ENCODE measurements around the gene CCDC50.
A peak's percentile ranks its signal among the peaks of the same experiment; 100 is the strongest.

CCDC50 gene

DNA sequence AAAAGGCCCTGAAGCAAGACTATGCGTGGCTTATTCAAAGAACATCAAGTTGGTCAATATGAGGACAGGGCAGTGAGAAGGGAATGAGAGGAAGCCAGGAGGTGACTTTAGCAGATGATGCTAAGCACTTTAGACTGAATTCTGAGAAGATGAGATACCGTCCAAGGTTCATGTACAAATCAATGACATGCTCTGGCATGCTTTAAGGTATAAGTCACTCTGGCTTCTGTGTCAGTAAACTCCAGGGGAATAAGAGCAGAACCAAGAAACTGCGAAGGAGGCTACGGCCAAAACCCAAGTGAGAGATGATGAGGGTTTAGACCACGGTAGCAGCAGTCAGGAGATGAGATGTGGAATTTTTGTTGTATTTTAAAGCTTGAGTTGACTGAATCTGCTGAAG lies 8.9 kb upstream of the CCDC50 start:
- no peak for DNase-seq

DNA sequence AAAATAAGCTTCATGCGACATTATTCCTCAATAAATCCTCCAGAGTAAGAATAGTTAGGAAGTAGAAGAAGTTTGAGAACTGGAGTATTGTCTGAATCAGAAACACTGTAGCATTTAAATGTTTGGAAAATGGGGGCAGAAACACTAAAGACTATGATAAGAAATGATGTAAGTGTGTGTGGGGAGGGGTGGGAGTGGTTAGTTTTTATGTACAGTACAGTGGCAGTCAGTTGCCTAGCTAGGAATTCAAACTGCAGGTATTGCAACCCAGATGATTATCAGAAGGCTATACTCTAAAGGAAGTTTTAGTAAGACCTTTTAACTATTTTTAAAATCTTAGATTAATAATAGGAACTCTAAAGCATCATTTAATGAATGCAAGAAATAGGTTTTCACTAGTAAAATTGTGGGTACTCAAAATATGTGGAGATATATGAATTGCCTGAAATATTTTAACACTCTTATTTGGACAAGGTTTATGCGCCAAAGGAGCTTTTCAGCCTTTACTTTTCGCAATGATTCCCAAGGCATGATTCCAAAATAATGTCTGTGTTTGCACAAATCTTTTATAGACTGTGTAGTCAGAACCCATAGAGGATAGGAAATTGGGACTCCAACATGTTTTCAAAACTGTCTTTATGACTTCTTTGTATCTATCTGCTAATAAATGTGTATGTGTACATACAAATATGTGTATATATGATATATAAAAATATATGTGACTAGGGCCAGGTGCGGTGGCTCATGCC lies 8.0 kb upstream of the CCDC50 start:
- DNase-seq, result no peak

DNA sequence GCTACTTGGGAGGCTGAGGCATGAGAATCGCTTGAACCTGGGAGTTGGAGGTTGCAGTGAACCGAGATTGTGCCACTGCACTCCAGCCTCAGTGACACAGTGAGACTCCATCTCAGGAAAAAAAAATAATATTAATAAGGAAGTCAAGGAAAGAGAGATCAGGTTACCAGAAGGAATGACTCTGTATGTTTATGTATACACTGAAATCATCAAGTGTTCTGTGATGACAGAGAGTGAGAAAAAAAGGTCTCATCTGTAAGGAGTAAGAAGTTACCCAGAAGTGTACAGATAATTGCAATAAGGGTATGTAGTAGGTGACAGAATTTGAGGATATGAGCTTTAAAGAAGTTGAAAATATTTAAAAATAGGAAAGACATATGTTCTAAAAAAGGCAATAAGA lies 4.3 kb upstream of the CCDC50 start:
- no peak for DNase-seq

GRCh38 chr3:191327526-191327925 lies 1.7 kb upstream of the CCDC50 start:
- no peak for DNase-seq

DNA sequence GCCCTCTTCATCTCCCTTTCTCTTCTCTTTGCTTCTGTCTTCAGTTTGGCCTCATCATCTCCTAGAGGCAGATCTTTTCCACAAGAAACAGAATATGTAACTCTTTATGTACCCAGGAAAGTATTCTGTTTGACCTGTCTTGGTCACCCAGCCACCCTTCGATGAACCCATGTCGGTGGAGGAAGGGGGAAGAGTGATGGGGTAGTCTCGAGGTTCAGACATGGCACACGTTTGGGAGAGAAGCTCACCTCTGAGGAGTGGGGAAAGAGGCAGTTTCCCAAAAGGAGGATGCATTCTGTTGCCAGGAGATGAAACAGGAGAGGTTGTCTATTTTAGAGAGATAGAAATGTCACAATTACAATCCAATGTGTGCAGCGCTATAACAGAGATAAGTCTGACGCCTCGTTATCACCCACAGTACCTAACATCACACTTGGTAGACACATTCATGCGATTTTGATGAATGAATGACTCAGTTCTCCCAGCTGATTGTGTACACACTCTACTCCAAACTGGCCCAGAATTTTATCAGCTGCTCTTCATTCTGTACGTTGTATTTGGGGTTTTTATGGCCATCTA lies 722 bp upstream of the CCDC50 start:
- no peak for DNase-seq

DNA sequence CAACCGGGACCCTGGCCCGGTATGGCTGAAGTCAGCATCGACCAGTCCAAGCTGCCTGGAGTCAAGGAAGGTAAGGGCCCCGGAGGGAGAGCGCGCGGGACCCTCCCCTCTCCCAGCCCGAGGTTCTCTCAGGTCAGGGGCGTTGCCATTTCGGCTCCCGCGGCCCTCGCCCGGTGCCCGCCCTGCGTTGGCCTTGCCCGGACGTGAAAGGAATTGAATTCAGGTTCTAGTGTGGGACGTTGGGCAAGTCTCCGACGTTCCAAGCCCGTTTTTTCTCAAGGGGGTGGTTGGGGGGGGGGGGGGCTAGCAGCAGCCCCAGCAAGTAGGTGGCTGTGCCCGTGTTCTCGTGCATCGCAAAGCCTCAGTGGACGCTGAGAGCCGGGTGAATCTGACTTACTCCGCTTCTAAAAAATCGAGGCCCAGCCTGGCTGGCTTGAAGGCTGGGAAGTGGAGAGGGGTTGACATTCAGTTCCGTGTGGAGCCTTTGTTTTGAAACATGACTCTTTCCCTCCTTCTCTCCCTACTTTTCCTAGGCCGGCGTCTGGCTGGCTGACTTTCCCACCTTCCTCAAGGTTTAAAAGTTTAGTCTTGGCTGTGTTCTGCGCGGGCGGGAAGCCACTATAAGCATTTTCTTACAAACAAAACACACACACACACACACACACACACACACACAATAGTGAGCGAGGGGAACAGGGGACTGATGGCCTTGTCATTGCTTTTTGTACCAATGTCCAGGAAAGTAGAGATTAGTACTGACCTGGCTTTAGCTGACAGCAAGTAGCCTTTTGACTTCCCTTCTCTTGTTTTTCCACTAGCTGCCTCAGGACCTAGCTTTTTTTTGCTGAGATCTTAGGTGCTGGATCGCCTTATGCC lies 698 bp downstream of the CCDC50 start, which contains the start of gene UTS2B:
TSS of gene UTS2B (minus strand) at position 873 of the 876 bp plus-strand sequence. CDS start 48,337 bp downstream, outside the sequence.
- DNase-seq, result peak; percentile 7 to 9

- no peak for DNase-seq
These were observed 1.4 kb downstream of the CCDC50 start for GRCh38 chr3:191330530-191331048.

- no peak for DNase-seq
These were observed 2.2 kb downstream of the CCDC50 start for GRCh38 chr3:191331388-191331787.

DNA sequence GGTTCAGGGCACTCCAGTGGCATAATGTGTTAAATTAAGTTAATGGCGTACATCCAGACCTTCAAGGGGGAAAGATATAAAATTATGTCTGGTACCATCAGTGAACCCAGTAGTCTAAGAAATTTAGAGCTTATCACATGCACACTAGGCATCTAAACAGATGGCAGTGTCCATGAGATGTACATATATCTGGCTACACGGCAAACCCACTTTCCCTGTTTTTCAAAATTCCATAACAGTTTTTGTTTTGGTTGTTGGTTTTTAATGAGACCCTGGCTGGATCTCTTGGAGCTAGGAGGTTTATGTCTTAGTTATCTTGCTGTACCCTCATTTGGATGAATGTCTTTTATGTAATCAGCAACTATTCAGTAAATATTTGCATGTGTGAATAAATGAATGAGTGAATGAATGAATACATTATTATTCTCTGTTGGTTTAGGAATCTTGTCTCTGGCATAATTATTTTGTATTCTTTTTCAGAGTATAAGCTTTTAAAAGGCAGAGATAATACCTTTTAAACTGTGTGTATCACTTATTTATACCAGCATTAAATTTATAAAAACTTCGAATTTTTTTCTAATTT lies 4.2 kb downstream of the CCDC50 start:
- no peak for DNase-seq

DNA sequence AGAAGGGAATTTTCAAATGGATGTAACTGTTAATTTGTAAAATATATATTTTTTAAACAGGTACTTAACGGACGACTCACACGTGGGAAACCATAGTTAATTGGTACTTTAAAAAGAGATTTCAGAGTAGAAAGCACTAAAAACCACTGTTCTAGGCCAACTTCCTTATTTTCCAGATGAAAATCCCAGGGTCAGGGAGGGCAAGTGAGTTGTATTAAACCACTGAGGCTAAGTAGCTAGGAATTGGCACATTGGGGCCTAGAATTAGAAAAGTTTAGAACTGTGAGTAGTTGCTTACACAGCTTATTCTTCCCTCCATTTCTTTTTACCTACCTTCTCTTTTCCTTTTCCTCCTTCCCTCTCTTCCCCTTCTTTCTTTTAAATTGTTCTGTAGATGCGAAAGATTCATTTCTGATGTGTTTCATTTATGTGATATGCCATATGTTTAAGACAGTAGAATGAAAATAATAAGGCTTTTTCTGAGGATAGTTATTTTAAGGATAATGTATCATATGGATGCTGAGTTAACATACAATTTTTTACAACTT lies 5.2 kb downstream of the CCDC50 start:
- DNase-seq, result no peak

DNA sequence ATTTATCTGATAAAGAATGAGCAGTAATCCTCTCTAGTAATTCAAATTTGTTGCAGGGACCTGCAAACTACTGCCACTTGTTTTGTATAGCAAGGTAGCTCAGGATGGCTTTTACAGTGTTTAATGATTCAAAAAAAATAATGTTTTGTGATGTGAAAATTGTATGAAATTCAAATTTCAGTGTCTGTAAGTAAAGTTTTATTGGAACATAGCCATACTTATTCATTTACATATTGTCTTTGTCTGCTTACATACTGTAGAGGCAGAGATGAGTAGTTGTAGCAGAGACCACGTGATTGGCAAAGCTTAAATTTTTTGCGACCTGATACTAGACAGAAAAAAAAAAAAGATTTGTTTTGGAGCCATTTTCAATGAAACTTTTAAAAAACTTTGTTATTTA lies 7.6 kb downstream of the CCDC50 start:
- DNase-seq, result no peak

GRCh38 chr3:191338177-191338488 lies 8.9 kb downstream of the CCDC50 start:
- no peak for DNase-seq

- DNase-seq, result no peak
These were observed 10.2 kb downstream of the CCDC50 start for GRCh38 chr3:191339316-191339917.

- DNase-seq, result no peak
These were observed 11.2 kb downstream of the CCDC50 start for GRCh38 chr3:191340351-191340750.

GRCh38 chr3:191340966-191341365 lies 11.8 kb downstream of the CCDC50 start:
- DNase-seq, result no peak

DNA sequence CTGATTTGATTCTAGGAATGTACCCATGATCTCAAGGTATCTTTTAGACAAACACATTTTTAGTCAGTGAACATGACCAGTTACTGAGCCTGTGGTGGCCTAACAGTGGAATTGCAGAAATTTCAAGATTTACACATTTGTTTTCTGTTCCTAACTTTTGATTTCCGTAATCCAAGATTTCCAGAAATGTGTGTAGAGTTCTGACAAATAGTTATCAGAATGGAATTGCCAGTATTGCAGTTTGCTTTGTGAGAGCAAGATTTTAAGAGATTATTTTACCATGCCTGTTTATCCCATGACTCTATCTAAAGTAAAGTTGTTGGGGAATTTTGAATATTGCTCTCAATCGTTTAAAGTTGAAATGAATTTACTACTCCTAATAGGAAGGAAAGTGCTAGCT lies 12.8 kb downstream of the CCDC50 start:
- no peak for DNase-seq

GRCh38 chr3:191342411-191342810 lies 13.2 kb downstream of the CCDC50 start:
- no peak for DNase-seq

- no peak for DNase-seq
These were observed 13.9 kb downstream of the CCDC50 start for GRCh38 chr3:191343115-191343514.

DNA sequence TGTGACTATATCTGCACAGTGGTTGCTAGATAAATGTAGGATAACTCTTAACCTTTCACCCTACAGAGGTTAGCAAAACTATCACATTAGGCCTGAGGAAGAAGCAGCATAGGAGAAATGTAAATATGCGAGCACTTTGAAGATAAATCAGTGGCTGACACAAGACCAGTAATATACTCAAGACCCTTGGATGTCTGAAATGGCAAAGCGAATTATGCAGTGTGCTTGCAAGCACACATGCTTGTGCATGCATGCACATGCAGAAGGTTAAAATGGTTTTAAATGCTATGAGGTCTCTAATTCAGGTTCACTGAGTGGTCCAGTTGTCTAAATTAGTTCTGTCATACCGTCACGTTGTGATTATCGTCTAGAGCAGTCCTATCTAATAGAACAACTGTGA lies 14.7 kb downstream of the CCDC50 start:
- DNase-seq, result no peak

DNA sequence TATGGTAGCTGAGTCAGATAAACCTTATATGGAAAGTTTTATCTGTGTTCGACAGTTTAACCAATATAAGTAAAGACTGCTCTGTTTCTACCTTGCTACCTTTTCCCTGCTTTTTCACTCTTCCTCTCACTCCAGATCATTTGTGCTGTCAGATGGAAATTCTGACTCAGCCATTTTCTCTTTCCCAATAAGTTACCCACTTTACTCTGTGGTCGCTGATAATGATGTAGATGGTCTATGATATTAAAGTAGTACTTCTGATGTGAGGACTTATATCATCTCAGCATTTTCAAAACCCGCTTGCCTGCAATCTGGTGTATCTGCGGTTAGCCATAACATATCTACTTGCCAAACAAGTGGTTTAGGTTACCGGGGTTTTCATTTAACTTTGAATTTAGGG lies 16.1 kb downstream of the CCDC50 start:
- DNase-seq, result no peak

DNA sequence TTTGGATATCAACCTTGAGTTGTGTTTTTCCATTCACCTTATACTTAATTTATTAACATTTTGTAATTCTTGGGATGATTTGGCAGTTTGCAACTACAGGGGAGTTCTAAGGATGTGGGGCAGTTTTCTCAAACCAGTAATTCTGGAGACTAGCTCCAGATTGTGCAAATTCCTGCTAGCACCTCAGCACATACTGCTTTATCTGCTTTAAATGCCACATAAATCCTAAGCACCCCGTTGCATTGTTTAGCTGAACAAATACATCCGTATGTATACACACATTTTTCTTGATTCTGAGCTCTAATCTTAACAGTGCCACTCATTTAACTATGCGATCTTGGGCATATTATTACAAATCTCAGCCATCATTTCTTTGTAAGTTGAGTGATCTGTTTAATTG lies 18.0 kb downstream of the CCDC50 start:
- no peak for DNase-seq

DNA sequence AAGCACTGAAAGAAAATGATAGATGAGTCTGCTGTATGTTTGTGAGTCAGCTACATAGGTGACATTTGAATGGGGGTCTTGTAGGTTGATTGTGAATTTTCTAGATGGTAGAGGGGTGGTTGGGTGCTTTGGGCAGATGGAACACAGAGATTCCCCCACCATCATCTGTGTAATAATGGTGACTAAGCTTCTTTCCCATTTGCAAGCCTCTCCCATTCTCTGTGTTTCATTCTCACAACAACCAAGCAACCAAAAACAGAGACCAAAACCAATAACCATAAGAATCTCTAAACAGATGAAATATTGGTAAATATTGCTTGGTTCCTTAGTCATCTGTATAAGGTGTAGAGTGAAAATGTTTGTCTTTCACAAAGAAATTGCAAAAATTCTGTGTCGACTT lies 18.9 kb downstream of the CCDC50 start:
- DNase-seq, result no peak

Data from stimulated activated CD4-positive, alpha-beta T cell treated with anti-CD3 and anti-CD28 coated beads, Interleukin-2, amount 100 ng/mL, for 48 hours (primary cell).